HG03060 (cell line): ENCODE data around the gene ACVR2A.

ENCODE experiments used
- ATAC-seq: cut with Tn5 transposase; IDR thresholded peaks from one replicate; pipeline ENCODE4 v1.9.1; 2021; ENCODE audit warnings: low read depth, moderate number of reproducible peaks; ENCODE audit not compliant: unreplicated experiment

The ACVR2A gene

DNA sequence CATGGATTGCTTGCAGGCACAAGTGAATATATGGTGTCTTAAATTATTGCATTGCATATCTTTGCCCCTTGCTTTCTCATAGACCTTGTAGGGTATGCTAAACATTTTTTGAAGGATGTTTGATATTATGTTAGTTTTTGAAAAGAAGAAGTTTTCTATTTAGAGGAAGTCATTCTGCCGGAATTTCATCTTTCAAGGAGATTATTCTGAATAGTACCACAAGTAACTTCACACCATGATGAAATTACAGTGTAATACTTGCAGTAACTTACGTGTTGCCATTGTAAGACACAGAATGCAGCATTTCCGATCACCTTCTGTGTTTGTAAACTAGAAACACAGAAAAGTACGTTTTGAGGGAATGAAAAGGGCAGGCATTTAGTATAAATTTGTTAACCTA is 71.9 kb downstream of the ACVR2A start:
- no peak for ATAC-seq

DNA sequence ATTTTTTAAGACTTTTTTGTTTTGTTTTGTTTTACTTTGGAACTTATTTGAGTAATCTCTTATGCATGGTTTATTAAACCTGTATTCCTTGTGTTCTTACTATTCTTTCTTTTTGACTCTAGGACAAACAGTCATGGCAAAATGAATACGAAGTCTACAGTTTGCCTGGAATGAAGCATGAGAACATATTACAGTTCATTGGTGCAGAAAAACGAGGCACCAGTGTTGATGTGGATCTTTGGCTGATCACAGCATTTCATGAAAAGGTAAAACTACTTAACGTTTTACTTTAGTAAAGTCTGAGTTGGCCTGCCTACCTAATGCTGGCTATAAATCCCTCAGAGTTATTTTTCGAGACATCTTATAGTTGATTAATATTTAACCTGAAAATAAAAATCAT is 72.3 kb downstream of the ACVR2A start:
- ATAC-seq, result no peak

DNA sequence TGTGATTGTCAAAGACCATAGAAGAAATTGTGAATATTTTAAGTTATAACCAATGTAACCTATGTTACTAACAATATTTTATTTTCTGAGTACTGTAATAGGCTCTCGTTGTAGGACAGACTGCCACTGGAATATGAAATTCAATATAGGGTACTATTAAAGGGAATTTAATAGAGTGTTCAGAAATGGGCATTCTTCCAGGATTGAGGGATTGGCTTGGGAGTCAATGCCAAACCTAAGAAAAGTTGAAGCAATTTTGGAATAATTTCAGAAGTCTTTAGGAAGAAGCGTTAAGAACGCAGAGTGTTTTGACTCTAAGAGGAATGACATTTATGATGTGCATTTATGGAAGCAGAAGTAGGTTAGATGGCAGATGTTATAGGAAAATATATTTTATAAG is 79.0 kb downstream of the ACVR2A start:
- no peak for ATAC-seq

DNA sequence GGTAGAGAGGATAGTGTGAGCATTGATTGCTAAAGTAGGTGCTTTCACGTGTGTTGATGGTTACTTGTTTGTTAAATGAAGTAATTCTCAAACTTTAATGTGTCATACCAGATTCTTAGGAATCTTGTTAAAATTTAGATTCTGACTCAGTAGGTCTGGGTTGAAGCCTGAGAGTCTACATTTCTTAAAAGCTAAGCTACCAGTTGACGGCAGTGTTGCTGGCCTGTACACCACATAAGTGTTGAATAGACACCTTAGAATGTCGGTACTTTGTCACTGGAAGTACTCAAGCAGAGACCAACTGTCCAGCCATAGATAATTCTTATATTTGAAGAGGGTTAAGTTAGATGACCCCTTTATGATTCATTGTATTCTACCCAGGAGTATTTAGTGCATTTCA is 79.8 kb downstream of the ACVR2A start:
- no peak for ATAC-seq

DNA sequence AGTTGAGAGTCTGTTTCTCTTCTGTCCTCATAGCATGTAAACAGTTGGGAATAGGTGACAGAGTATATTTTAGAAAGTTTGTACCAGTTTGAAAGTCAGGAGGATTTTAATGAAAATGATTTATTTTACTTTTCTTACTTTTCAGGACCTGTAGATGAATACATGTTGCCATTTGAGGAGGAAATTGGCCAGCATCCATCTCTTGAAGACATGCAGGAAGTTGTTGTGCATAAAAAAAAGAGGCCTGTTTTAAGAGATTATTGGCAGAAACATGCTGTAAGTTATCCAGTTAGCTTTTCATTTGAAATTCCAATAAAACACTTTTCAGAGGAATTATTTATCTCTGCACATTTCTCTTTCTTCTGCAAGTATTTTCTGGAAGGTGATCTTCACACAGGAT is 81.1 kb downstream of the ACVR2A start:
- no peak for ATAC-seq

DNA sequence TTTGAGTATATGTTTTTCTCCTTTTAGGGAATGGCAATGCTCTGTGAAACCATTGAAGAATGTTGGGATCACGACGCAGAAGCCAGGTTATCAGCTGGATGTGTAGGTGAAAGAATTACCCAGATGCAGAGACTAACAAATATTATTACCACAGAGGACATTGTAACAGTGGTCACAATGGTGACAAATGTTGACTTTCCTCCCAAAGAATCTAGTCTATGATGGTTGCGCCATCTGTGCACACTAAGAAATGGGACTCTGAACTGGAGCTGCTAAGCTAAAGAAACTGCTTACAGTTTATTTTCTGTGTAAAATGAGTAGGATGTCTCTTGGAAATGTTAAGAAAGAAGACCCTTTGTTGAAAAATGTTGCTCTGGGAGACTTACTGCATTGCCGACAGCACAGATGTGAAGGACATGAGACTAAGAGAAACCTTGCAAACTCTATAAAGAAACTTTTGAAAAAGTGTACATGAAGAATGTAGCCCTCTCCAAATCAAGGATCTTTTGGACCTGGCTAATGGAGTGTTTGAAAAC is 82.3 kb downstream of the ACVR2A start:
- no peak for ATAC-seq

DNA sequence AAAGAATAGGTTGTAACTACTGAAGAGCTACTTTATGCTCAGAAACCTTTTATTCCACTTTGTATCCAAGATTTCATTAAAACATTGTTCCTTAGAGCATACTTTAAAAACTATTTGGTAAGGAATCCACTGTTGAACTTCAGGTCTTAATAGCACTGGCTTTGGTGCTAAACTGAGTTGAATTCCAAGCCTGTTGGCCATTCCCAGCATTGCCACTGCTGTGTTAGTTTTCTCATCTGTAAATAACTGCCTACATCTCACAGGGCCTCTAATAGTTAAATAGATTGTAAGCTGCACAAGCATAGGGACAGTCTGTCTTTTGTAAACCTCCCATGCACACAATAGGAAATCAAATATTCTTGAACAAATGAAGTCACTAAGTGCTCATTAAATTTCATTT is 89.1 kb downstream of the ACVR2A start:
- ATAC-seq, result no peak

DNA sequence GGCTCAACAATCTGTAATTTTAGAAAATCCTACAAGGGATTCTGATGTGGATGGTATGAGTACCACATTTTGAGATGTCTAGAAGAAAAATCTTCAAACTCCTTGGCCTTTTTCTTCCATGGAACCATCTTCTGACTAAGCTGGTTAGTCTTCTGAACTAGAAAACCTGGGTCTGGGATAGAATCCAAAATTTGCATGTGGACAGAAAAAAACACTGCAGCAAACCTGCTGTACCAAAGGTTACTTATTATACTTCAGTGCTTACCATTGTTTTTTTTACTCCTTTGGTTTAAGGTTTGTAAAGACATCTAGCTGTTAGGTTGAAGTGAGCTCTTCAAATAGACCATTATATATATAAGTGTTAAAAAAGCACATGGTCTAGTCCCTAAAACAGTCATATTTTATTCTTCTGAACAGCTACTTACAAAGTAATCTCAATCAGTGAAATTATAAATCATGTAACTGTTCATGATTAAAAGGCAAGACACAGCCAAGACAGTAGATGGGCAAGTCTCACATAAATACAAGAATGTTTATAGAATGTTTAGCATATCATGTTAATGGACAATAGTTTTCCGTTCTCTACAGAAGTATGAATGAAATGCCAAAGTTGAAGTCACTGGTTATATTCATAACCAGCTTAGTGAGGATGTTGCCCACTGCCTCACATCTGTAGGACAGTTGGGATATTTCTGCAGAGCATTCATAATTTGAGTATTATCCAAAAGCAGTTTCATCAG is 90.2 kb downstream of the ACVR2A start:
- ATAC-seq, result no peak

DNA sequence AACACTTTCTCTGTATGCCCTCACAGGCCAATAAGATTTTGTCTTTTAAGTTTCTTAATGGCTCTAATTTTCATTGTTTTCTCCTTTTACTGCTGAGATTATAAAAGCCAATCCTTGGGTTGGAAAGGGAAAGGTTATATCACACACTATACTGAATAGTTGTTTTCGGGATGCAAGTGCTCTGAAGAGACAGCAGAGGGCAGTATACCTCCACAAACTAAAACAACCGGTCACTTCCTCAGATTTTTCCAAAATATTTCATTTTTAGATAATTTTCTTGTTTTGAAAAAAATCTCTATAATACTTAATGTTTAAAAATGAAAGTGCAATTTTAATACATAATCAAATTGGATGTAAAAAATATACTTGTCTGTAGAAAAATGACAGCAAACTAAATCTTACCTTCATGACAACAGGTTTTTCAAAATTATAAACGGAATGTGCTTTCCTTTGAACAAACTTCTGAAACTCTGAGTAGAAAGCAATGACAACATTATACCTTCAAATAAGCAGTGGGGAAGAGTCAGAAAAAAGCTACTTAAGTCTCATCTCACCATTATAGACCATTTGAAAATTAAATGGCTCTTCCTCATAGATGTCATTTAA is 93.0 kb downstream of the ACVR2A start:
- no peak for ATAC-seq

DNA sequence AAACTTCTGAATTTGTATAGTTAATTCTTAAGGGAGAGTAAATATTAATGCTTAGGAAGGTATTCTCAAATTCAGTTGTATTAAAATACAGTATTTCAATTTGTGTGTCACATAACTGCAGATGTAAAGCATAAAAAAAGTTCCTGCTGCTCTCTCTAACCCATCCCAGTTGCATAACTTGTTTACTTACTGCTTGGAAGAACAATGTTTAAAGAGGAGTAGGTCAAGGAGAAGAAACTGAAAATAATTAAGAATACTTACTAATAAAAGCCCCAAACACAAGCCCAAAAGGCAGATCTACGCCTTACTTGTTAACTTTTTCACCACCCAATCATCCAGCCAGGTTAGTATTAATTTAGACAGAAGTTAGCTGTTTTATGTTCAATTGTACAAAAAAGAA is 94.5 kb downstream of the ACVR2A start:
- ATAC-seq, result no peak

DNA sequence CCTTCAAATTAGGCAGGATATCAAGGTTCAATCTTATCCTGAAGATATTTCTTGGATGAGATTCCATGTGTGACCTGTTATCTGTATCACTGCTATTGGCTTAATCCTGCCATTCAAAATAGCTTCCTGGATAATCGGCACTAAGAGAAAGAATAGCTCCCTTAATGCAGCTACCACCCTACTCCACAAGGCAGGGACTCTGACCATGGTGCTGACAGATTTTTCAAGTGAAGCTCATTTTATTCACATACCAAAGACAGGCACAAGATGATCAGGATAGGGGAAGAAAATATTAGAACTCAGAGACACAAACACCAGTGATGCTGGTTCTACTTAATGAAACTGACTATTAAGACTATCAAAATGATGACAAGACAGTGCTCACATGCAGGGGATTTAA is 100.8 kb downstream of the ACVR2A start:
- no peak for ATAC-seq

DNA sequence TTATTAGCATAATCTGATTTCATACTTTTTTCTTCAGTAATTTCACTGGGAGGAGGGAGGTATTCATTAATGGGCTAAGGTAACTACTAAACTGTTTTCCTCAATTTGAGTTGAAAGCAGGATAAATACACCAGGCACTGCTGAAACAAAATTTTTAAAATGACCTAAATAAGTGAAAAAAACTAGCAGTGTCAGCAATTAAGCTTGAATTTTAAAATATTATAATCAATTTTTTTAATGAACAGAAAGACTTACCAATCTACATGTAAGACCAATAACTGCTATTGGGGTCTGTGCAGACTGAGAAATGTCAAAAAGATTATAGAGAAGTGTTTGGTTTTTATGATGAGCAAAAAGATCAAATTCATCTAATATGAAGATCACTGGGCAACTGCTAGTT is 107.3 kb downstream of the ACVR2A start:
- ATAC-seq, result no peak

DNA sequence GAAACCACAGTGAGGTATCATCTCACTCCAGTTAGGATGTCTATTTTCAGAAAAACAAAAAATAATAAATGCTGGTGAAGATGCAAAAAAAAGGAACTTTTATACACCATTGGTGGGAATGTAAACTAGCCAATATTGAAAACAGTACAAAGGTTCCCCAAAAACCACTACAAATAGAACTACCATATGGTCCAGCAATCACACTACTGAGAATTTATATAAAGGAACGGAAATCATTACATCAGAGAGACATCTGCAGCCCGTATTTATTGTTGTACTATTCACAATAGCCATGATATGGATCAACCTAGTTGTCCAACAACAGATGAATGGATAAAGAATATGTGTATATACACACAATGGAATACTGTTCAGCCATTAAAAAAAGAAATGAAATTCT is 123.7 kb downstream of the ACVR2A start:
- ATAC-seq, result no peak

DNA sequence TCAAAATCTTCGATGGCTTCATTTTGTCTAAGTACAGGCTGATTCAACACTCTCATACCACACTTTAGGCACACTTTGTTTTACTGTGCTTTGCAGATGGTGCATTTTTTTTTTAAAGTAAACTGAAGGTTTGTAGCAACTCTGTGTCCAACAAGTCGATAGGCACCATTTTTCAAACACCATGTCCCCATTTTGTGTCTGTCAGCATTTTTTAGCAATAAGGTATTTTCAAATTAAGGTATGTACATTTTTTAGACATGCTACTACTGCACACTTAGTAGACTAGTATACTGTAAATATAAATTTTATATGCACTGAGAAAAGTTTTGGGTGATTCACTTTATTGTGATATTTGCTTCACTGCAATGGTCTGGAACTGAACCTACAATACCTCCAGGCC is 131.3 kb downstream of the ACVR2A start:
- no peak for ATAC-seq

DNA sequence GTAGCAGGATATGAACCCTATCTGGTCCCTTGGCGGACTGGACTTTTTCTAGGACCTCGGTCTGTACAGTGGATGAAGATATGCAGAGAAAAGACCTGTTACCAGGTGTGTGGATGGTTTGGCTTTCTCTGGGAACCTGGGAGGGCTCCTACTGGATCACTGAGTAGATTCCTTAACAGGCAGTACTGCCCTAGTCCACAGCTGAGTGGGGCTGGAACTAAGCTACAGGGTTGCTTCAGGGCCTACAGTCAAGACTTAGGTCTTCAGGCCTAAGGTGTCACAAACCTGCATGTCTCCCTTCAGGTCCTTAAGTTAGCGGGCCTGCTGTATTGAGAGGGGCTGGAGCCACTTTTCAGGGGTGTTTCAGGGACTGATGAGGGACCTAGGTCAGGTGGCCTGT is 132.8 kb downstream of the ACVR2A start:
- ATAC-seq, result no peak
